Stimulated activated CD8-positive, alpha-beta memory T cell treated with anti-CD3 and anti-CD28 coated beads, Interleukin-12 subunit alpha, Interleukin-12 subunit beta, amount 100 ng/mL, for 1 hour (primary cell): ENCODE results near the gene LCN10.

Source experiments
- DNase-seq: peaks from one replicate; pipeline ENCODE4 v3.0.0-alpha.2; 2020; ENCODE audit warnings: low read depth

LCN10 gene

GRCh38 chr9:136738960-136739359 lies 3.8 kb downstream of the LCN10 start:
- DNase-seq, result no peak

- DNase-seq, result no peak
Measured at GRCh38 chr9:136735812-136736480, 6.8 kb downstream of the LCN10 start.

GRCh38 chr9:136734837-136735496 lies 7.8 kb downstream of the LCN10 start:
- no peak for DNase-seq

- DNase-seq, result no peak
Measured at GRCh38 chr9:136733611-136734010, 9.1 kb downstream of the LCN10 start.

- DNase-seq, result no peak
Measured at GRCh38 chr9:136732444-136733178, 10.1 kb downstream of the LCN10 start.

GRCh38 chr9:136729926-136730325 lies 12.8 kb downstream of the LCN10 start:
- DNase-seq, result no peak

GRCh38 chr9:136729144-136729543 lies 13.6 kb downstream of the LCN10 start:
- no peak for DNase-seq

- DNase-seq, result no peak
Measured at GRCh38 chr9:136728548-136729123, 14.1 kb downstream of the LCN10 start.

GRCh38 chr9:136728080-136728547 lies 14.6 kb downstream of the LCN10 start:
- peak; percentile 89 for DNase-seq

GRCh38 chr9:136726631-136727191 lies 16.0 kb downstream of the LCN10 start:
- DNase-seq, result no peak

- no peak for DNase-seq
Measured at GRCh38 chr9:136726118-136726517, 16.6 kb downstream of the LCN10 start.

GRCh38 chr9:136725612-136726011 lies 17.1 kb downstream of the LCN10 start:
- no peak for DNase-seq

GRCh38 chr9:136724772-136725171 lies 18.0 kb downstream of the LCN10 start:
- DNase-seq, result no peak

GRCh38 chr9:136723989-136724388 lies 18.8 kb downstream of the LCN10 start:
- no peak for DNase-seq

- no peak for DNase-seq
Measured at GRCh38 chr9:136723362-136723976, 19.3 kb downstream of the LCN10 start.

GRCh38 chr9:136722969-136723356 lies 19.8 kb downstream of the LCN10 start:
- no peak for DNase-seq

- DNase-seq, result no peak
Measured at GRCh38 chr9:136722093-136722968, 20.4 kb downstream of the LCN10 start.

GRCh38 chr9:136721339-136722092 lies 21.2 kb downstream of the LCN10 start:
- DNase-seq, result no peak

GRCh38 chr9:136720898-136721338 lies 21.8 kb downstream of the LCN10 start:
- no peak for DNase-seq

GRCh38 chr9:136720251-136720897 lies 22.4 kb downstream of the LCN10 start:
- no peak for DNase-seq
